ENCODE results near the gene NFE2L1. TPM values are rescaled to one million over a fixed set of nuclear protein-coding genes. Genes with fewer than 3 reads are reported as not detected.

Gene NFE2L1
- total RNA-seq, 1 experiment from 2014 or later = 161 TPM

DNA sequence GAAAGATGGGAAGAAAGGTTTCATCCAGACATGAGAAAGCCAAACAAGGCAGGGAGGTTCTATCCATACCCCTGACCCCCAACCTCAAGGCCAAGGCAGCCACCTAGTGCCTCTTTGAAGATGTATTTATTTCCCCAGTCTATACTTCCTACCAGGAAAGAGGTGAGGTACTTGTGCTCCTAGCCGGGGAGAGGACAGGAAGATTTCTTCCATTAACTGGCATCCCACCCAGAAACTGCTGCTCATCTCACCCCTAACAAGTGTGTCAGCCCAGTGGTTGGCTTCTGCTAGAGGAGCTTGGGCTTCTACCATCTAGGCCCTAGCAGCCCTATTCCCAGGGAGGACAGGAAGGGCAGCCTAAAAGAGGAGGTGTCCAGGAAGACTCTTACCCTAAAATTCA, 19.4 kb upstream of the NFE2L1 start:
- Mint-ChIP-seq H3K9me3 (no peaks in the 10 kb centered on the region; a peak in 1 of 5 replicates), H3K36me3 (ENCODE audit: insufficient read depth in 1 of 3, low read depth in 3 of 3) (no peaks in the 10 kb centered on the region), H3K27me3 (ENCODE audit: low read depth) (peaks cover 57% of the 10 kb centered on the region), H3K4me3 (no peak overlapping the region), H3K4me1 (peaks cover 24 to 27% of the 10 kb centered on the region in 2 experiments), H3K27ac (no peak overlapping the region)
- Histone ChIP-seq H3K4ac (ENCODE audit: low read depth, low read length) (no peak overlapping the region), H3T11ph (ENCODE audit: low read length) (no peak overlapping the region), H2BK120ac (ENCODE audit: low read depth, low read length, poor library complexity, severe bottlenecking) (no peak overlapping the region), H3K79me1 (ENCODE audit: insufficient read depth, low read depth, low read length, poor library complexity, severe bottlenecking) (no peaks in the 10 kb centered on the region), H3K4me1 (ENCODE audit: insufficient read depth, low read length) (no peaks in the 10 kb centered on the region), H3K9ac (ENCODE audit: extremely low read depth, insufficient read length, low read length) (no peak overlapping the region), H3K18ac (ENCODE audit: insufficient read length, low read depth, low read length) (no peak overlapping the region), H2AFZ (ENCODE audit: low read length) (no peak overlapping the region), H3K23me2 (ENCODE audit: insufficient read length, low read depth, low read length, poor library complexity, severe bottlenecking) (peaks cover 15% of the 10 kb centered on the region), H3K23ac (ENCODE audit: insufficient read length, low read depth, low read length) (no peak overlapping the region), H2BK20ac (ENCODE audit: low read depth, low read length, poor library complexity, severe bottlenecking) (no peak overlapping the region), H3K56ac (ENCODE audit: insufficient read length, low read depth, low read length) (no peak overlapping the region), H3K27ac (ENCODE audit: insufficient read length, low read depth, low read length) (no peak overlapping the region), H3K4me2 (ENCODE audit: insufficient read depth, insufficient read length, low read length) (no peak overlapping the region), H4K91ac (ENCODE audit: insufficient read length, low read depth, low read length) (no peak overlapping the region), H2BK5ac (ENCODE audit: insufficient read length, low read length) (no peak overlapping the region), H4K8ac (replicated peaks; ENCODE audit: insufficient read length, low read depth, low read length) (no peak overlapping the region), H2BK12ac (ENCODE audit: insufficient read length, low read depth, low read length) (no peak overlapping the region), H2BK15ac (ENCODE audit: low read depth, low read length) (no peak overlapping the region), H4K5ac (ENCODE audit: insufficient read length, low read depth, low read length) (no peak overlapping the region), H3K79me2 (ENCODE audit: insufficient read depth, low read length) (no peaks in the 10 kb centered on the region), H3K14ac (ENCODE audit: insufficient read depth, low read length) (no peak overlapping the region), H3K9me3 (ENCODE audit: control insufficient read depth, low read depth, low read length) (no peaks in the 10 kb centered on the region), H3K27me3 (ENCODE audit: insufficient read depth, low read length) (peaks cover 2% of the 10 kb centered on the region; the same call in 1 of the 2 replicates), H2AK5ac (ENCODE audit: insufficient read length, low read length) (no peak overlapping the region), H4K20me1 (ENCODE audit: control insufficient read depth, insufficient read depth, insufficient read length) (no peaks in the 10 kb centered on the region)
- no peak for DNase-seq
- TF ChIP-seq, protein P1, sequence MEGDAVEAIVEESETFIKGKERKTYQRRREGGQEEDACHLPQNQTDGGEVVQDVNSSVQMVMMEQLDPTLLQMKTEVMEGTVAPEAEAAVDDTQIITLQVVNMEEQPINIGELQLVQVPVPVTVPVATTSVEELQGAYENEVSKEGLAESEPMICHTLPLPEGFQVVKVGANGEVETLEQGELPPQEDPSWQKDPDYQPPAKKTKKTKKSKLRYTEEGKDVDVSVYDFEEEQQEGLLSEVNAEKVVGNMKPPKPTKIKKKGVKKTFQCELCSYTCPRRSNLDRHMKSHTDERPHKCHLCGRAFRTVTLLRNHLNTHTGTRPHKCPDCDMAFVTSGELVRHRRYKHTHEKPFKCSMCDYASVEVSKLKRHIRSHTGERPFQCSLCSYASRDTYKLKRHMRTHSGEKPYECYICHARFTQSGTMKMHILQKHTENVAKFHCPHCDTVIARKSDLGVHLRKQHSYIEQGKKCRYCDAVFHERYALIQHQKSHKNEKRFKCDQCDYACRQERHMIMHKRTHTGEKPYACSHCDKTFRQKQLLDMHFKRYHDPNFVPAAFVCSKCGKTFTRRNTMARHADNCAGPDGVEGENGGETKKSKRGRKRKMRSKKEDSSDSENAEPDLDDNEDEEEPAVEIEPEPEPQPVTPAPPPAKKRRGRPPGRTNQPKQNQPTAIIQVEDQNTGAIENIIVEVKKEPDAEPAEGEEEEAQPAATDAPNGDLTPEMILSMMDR (conservative IDR thresholded peaks at IDR 0.05) = no peak
- WGBS (ENCODE audit: extremely low coverage, insufficient read length, low lambda C conversion rate) = no CpG with 5 or more reads among the region's 1 CpG

All from H9 (cell line).